ENCODE data around the gene STARD3NL. TPM values are rescaled to one million over a fixed set of nuclear protein-coding genes. Genes with fewer than 3 reads are reported as not detected.
A peak's percentile ranks its signal among the peaks of the same experiment; 100 is the strongest.
"Not testable (repeated sequence)": the region's sequence is repeated elsewhere in the genome, so short reads cannot be mapped to it uniquely, and the experiment has no call there.

Gene STARD3NL
- total and polyA plus RNA-seq, 5 donors from 2014 or later: 13.1 to 33.8 (median 30.4) TPM

- ATAC-seq (ENCODE audit: low read depth in 2 of 2); H3K4me3 Mint-ChIP-seq; H3K27ac Mint-ChIP-seq; H3K36me3 Mint-ChIP-seq; H3K4me3 ChIP-seq (ENCODE audit: low read depth, low read length); H3K27me3 Mint-ChIP-seq; DNase-seq; H3K9me3 ChIP-seq (ENCODE audit: control insufficient read depth in 2 of 2, low read length in 2 of 2); H3K27ac ChIP-seq (ENCODE audit: insufficient read depth, low read length, poor library complexity, severe bottlenecking); H3K9me3 Mint-ChIP-seq; H3K4me1 ChIP-seq (ENCODE audit: control insufficient read depth, insufficient read depth, low read length, poor library complexity, severe bottlenecking); H3K36me3 ChIP-seq (ENCODE audit: control insufficient read depth, insufficient read depth, low read length); H3K4me1 Mint-ChIP-seq; H3K27me3 ChIP-seq (ENCODE audit: control insufficient read depth, insufficient read depth, low read length): not testable (repeated sequence)
Observed at GRCh38 chr7:38259157-38259556, 81.1 kb downstream of the STARD3NL start.

- H3K4me3 Mint-ChIP-seq; H3K4me1 Mint-ChIP-seq; H3K27me3 Mint-ChIP-seq; H3K36me3 ChIP-seq (ENCODE audit: control insufficient read depth, insufficient read depth, low read length); H3K27me3 ChIP-seq (ENCODE audit: control insufficient read depth, insufficient read depth, low read length); H3K4me3 ChIP-seq (ENCODE audit: low read depth, low read length); H3K27ac ChIP-seq (ENCODE audit: insufficient read depth, low read length, poor library complexity, severe bottlenecking); H3K9me3 ChIP-seq (ENCODE audit: control insufficient read depth in 2 of 2, low read length in 2 of 2); DNase-seq; H3K9me3 Mint-ChIP-seq; H3K27ac Mint-ChIP-seq; H3K4me1 ChIP-seq (ENCODE audit: control insufficient read depth, insufficient read depth, low read length, poor library complexity, severe bottlenecking); H3K36me3 Mint-ChIP-seq; ATAC-seq (ENCODE audit: low read depth in 2 of 2): not testable (repeated sequence)
Observed at GRCh38 chr7:38261601-38262000, 83.6 kb downstream of the STARD3NL start.

- not testable (repeated sequence) for ATAC-seq (ENCODE audit: low read depth in 2 of 2); H3K4me3 ChIP-seq (ENCODE audit: low read depth, low read length); H3K27ac ChIP-seq (ENCODE audit: insufficient read depth, low read length, poor library complexity, severe bottlenecking); H3K27me3 Mint-ChIP-seq; H3K27ac Mint-ChIP-seq; H3K4me1 Mint-ChIP-seq; H3K9me3 ChIP-seq (ENCODE audit: control insufficient read depth in 2 of 2, low read length in 2 of 2); H3K36me3 Mint-ChIP-seq; DNase-seq; H3K36me3 ChIP-seq (ENCODE audit: control insufficient read depth, insufficient read depth, low read length); H3K4me1 ChIP-seq (ENCODE audit: control insufficient read depth, insufficient read depth, low read length, poor library complexity, severe bottlenecking); H3K4me3 Mint-ChIP-seq; H3K27me3 ChIP-seq (ENCODE audit: control insufficient read depth, insufficient read depth, low read length); H3K9me3 Mint-ChIP-seq
Observed at GRCh38 chr7:38262026-38262425, 84.0 kb downstream of the STARD3NL start.

GRCh38 chr7:38262545-38262944, 84.5 kb downstream of the STARD3NL start:
- Histone ChIP-seq H3K36me3 (ENCODE audit: control insufficient read depth, insufficient read depth, low read length) (no peaks in the 10 kb centered on the region), H3K9me3 (ENCODE audit: control insufficient read depth in 2 of 2, low read length in 2 of 2) (no peaks in the 10 kb centered on the region), H3K4me1 (ENCODE audit: control insufficient read depth, insufficient read depth, low read length, poor library complexity, severe bottlenecking) (no peaks in the 10 kb centered on the region), H3K27me3 (ENCODE audit: control insufficient read depth, insufficient read depth, low read length) (no peaks in the 10 kb centered on the region), H3K27ac (ENCODE audit: insufficient read depth, low read length, poor library complexity, severe bottlenecking) (no peak overlapping the region), H3K4me3 (ENCODE audit: low read depth, low read length) (no peak overlapping the region)
- Mint-ChIP-seq H3K4me1 (no peaks in the 10 kb centered on the region), H3K4me3 (no peak overlapping the region), H3K36me3 (no peaks in the 10 kb centered on the region), H3K27ac (no peak overlapping the region), H3K27me3 (no peaks in the 10 kb centered on the region), H3K9me3 (no peaks in the 10 kb centered on the region)
- ATAC-seq (ENCODE audit: low read depth in 2 of 2) (no peak), DNase-seq (no peak)

GRCh38 chr7:38263274-38263673, 85.2 kb downstream of the STARD3NL start:
- DNase-seq; H3K4me3 ChIP-seq (ENCODE audit: low read depth, low read length); H3K27me3 Mint-ChIP-seq; ATAC-seq (ENCODE audit: low read depth in 2 of 2); H3K4me3 Mint-ChIP-seq; H3K36me3 ChIP-seq (ENCODE audit: control insufficient read depth, insufficient read depth, low read length); H3K36me3 Mint-ChIP-seq; H3K4me1 ChIP-seq (ENCODE audit: control insufficient read depth, insufficient read depth, low read length, poor library complexity, severe bottlenecking); H3K27ac Mint-ChIP-seq; H3K4me1 Mint-ChIP-seq; H3K27me3 ChIP-seq (ENCODE audit: control insufficient read depth, insufficient read depth, low read length); H3K27ac ChIP-seq (ENCODE audit: insufficient read depth, low read length, poor library complexity, severe bottlenecking); H3K9me3 ChIP-seq (ENCODE audit: control insufficient read depth in 2 of 2, low read length in 2 of 2); H3K9me3 Mint-ChIP-seq: not testable (repeated sequence)

- not testable (repeated sequence) for H3K36me3 ChIP-seq (ENCODE audit: control insufficient read depth, insufficient read depth, low read length); H3K27me3 ChIP-seq (ENCODE audit: control insufficient read depth, insufficient read depth, low read length); H3K27me3 Mint-ChIP-seq; H3K9me3 Mint-ChIP-seq; DNase-seq; H3K4me3 Mint-ChIP-seq; H3K4me3 ChIP-seq (ENCODE audit: low read depth, low read length); H3K27ac Mint-ChIP-seq; H3K4me1 Mint-ChIP-seq; H3K4me1 ChIP-seq (ENCODE audit: control insufficient read depth, insufficient read depth, low read length, poor library complexity, severe bottlenecking); H3K27ac ChIP-seq (ENCODE audit: insufficient read depth, low read length, poor library complexity, severe bottlenecking); H3K9me3 ChIP-seq (ENCODE audit: control insufficient read depth in 2 of 2, low read length in 2 of 2); ATAC-seq (ENCODE audit: low read depth in 2 of 2); H3K36me3 Mint-ChIP-seq
Observed at GRCh38 chr7:38264602-38265001, 86.6 kb downstream of the STARD3NL start.

- not testable (repeated sequence) for H3K36me3 Mint-ChIP-seq; ATAC-seq (ENCODE audit: low read depth in 2 of 2); H3K27ac ChIP-seq (ENCODE audit: insufficient read depth, low read length, poor library complexity, severe bottlenecking); H3K4me1 ChIP-seq (ENCODE audit: control insufficient read depth, insufficient read depth, low read length, poor library complexity, severe bottlenecking); DNase-seq; H3K4me3 Mint-ChIP-seq; H3K27me3 ChIP-seq (ENCODE audit: control insufficient read depth, insufficient read depth, low read length); H3K4me1 Mint-ChIP-seq; H3K27me3 Mint-ChIP-seq; H3K9me3 Mint-ChIP-seq; H3K36me3 ChIP-seq (ENCODE audit: control insufficient read depth, insufficient read depth, low read length); H3K9me3 ChIP-seq (ENCODE audit: control insufficient read depth in 2 of 2, low read length in 2 of 2); H3K4me3 ChIP-seq (ENCODE audit: low read depth, low read length)
- H3K27ac Mint-ChIP-seq: peak overlapping the region in 1 of 3 donors; percentile 60
Observed at GRCh38 chr7:38265958-38266357, 87.9 kb downstream of the STARD3NL start.

- not testable (repeated sequence) for H3K4me1 Mint-ChIP-seq; H3K27ac Mint-ChIP-seq; H3K27me3 ChIP-seq (ENCODE audit: control insufficient read depth, insufficient read depth, low read length)
Observed at GRCh38 chr7:38269704-38270346, 91.8 kb downstream of the STARD3NL start.

More at GRCh38 chr7:38269704-38270346, 91.8 kb downstream of the STARD3NL start:
- H3K36me3 ChIP-seq (ENCODE audit: control insufficient read depth, insufficient read depth, low read length); H3K9me3 Mint-ChIP-seq; DNase-seq; H3K27ac ChIP-seq (ENCODE audit: insufficient read depth, low read length, poor library complexity, severe bottlenecking); H3K4me1 ChIP-seq (ENCODE audit: control insufficient read depth, insufficient read depth, low read length, poor library complexity, severe bottlenecking); H3K4me3 ChIP-seq (ENCODE audit: low read depth, low read length); ATAC-seq (ENCODE audit: low read depth in 2 of 2); H3K27me3 Mint-ChIP-seq; H3K4me3 Mint-ChIP-seq; H3K36me3 Mint-ChIP-seq; H3K9me3 ChIP-seq (ENCODE audit: control insufficient read depth in 2 of 2, low read length in 2 of 2): not testable (repeated sequence)
